HepG2 (cell line): Measurements from ENCODE around the gene SV2B. TPM values are rescaled to one million over a fixed set of nuclear protein-coding genes. Genes with fewer than 3 reads are reported as not detected.

Experiments used
- ATAC-seq: fragments of 200-7000 bp; cut with Tn5 transposase; 3 replicates; pipeline ENCODE4 v1.9.1; 2020; ENCODE audit warnings: mild to moderate bottlenecking, moderate library complexity
- BruUV-seq: library from RNA; stranded (reverse); fragments of 400-500 nt; replicated peaks from 2 replicates; lab custom pipeline; 2021; lab: Mats Ljungman, UMichigan
- CTCF ChIA-PET: fragments of 300-600 bp; formaldehyde crosslinking; extraction: SDS; loops from one replicate; lab custom pipeline; 2021; ENCODE audit warnings: low total read pairs, inconsistent platforms, low intra/inter-chr PET ratio; lab: Yijun Ruan, JAX
- POLR2A ChIA-PET: fragments of 350-600 bp; sonication (Branson Sonifier 250); formaldehyde crosslinking; loops from one replicate; lab custom pipeline; 2020; ENCODE audit warnings: antibody characterized with exemption, inconsistent platforms; lab: Yijun Ruan, JAX
- DNase-seq: peaks from one replicate; pipeline ENCODE4 v3.0.0-alpha.2; 2015; ENCODE audit warnings: low spot score
- FAIRE-seq: peaks from 3 replicates; lab custom pipeline; 2011; peaks lifted over from hg19 to GRCh38; lab: Jason Lieb, UNC
- H2AFZ ChIP-seq: one replicate; pipeline ENCODE4 v1.6.1; 2011; ENCODE audit warnings: low read length, inconsistent platforms
- H3K27ac ChIP-seq: fragments of 300-600 bp; 3 replicates; pipeline ENCODE4 v1.8.0; 2011; ENCODE audit warnings: mixed run types, mild to moderate bottlenecking, mixed read lengths, low read length, inconsistent platforms; ENCODE audit not compliant: insufficient read depth; ENCODE audit errors: extremely low read length
- H3K27me3 ChIP-seq, 2 experiments: fragments of 200-600 bp in 1 of 2; 2 replicates in 1 of 2; 3 replicates in 1 of 2; pipeline versions ENCODE4 v1.6.0 to v1.8.0; 2011; ENCODE audit warnings: low read length in 2 of 2, mild to moderate bottlenecking in 2 of 2, moderate library complexity in 2 of 2, inconsistent platforms in 1 of 2; ENCODE audit not compliant: insufficient read depth in 2 of 2, control insufficient read depth in 1 of 2
- H3K36me3 ChIP-seq, 2 experiments: fragments of 200-600 bp in 1 of 2; replicated peaks in 1 of 2; 2 replicates in 1 of 2; 3 replicates in 1 of 2; pipeline versions ENCODE4 v1.5.1 to v1.8.0; 2011; ENCODE audit warnings: low read length in 2 of 2, inconsistent platforms in 1 of 2; ENCODE audit not compliant: insufficient read depth in 2 of 2, control insufficient read depth in 1 of 2
- H3K4me1 ChIP-seq: 2 replicates; pipeline ENCODE4 v1.5.1; 2012; ENCODE audit warnings: low read length, inconsistent platforms; ENCODE audit not compliant: insufficient read depth
- H3K4me2 ChIP-seq: 2 replicates; pipeline ENCODE4 v1.6.0; 2011; ENCODE audit warnings: low read depth, low read length, inconsistent platforms
- H3K4me3 ChIP-seq, 3 experiments: fragments of 200-600 bp in 1 of 3; sonication (generic), shearing (Covaris generic) in 1 of 3; replicated peaks in 1 of 3; 2 replicates each; pipeline ENCODE4 v1.5.1; 2011 to 2016; ENCODE audit warnings: low read length in 3 of 3, inconsistent platforms in 2 of 3, low read depth in 2 of 3, mild to moderate bottlenecking in 2 of 3, control low read depth in 1 of 3, mixed read lengths in 1 of 3; ENCODE audit not compliant: insufficient read depth in 1 of 3
- H3K79me2 ChIP-seq: one replicate; pipeline ENCODE4 v1.6.1; 2011; ENCODE audit warnings: low read length, inconsistent platforms; ENCODE audit not compliant: insufficient read depth
- H3K9ac ChIP-seq: 2 replicates; pipeline ENCODE4 v1.6.0; 2011; ENCODE audit warnings: mild to moderate bottlenecking, low read depth, low read length, inconsistent platforms; ENCODE audit not compliant: insufficient read depth
- H3K9me3 ChIP-seq: 2 replicates; pipeline ENCODE4 v1.5.1; 2012; ENCODE audit warnings: mild to moderate bottlenecking, low read length
- H4K20me1 ChIP-seq: 2 replicates; pipeline ENCODE4 v1.6.0; 2011; ENCODE audit warnings: inconsistent platforms, mild to moderate bottlenecking, low read length, moderate library complexity; ENCODE audit not compliant: insufficient read depth
- ETS1 ChIP-seq: sonication (generic); formaldehyde crosslinking; IDR thresholded peaks from 2 replicates; pipeline ENCODE4 v1.4.0; 2020; ENCODE audit warnings: missing genetic modification reagents
- GPBP1L1 ChIP-seq: sonication (generic); formaldehyde crosslinking; IDR thresholded peaks from 2 replicates; pipeline ENCODE4 v1.5.0; 2020; ENCODE audit warnings: mild to moderate bottlenecking, missing genetic modification reagents
- HMG20B ChIP-seq: conservative IDR thresholded peaks from 2 replicates; pipeline ENCODE4 v1.6.1; 2016; ENCODE audit warnings: missing genetic modification reagents, missing compliant biosample characterization
- RFX1 ChIP-seq: fragments of 450-650 bp; IDR thresholded peaks from 2 replicates; pipeline ENCODE4 v1.6.1; 2017
- SOX13 ChIP-seq, 3 experiments: fragments of 450-650 bp in 1 of 3; sonication (generic) in 1 of 3; formaldehyde crosslinking in 1 of 3; IDR thresholded peaks in 2 of 3; conservative IDR thresholded peaks in 1 of 3; 2 replicates each; pipeline versions ENCODE4 v1.5.0 to v1.6.1; 2016 to 2020; ENCODE audit warnings: antibody characterized with exemption in 1 of 3, mild to moderate bottlenecking in 1 of 3, missing compliant biosample characterization in 1 of 3, missing genetic modification reagents in 1 of 3, moderate library complexity in 1 of 3
- SYNCRIP ChIP-seq: fragments of 200-400 bp; formaldehyde crosslinking; IDR thresholded peaks from 2 replicates; pipeline ENCODE4 v1.6.1; 2018; ENCODE audit warnings: mild to moderate bottlenecking, low read depth, low read length; ENCODE audit not compliant: insufficient read depth
- TERF1 ChIP-seq: sonication (generic); formaldehyde crosslinking; IDR thresholded peaks from 2 replicates; pipeline ENCODE4 v1.8.0; 2022; ENCODE audit warnings: mild to moderate bottlenecking, missing genetic modification reagents, moderate library complexity
- TGIF2 ChIP-seq: IDR thresholded peaks from 2 replicates; pipeline ENCODE4 v1.6.1; 2016; ENCODE audit warnings: control low read depth, missing compliant biosample characterization
- ZNF512 ChIP-seq: sonication (generic); formaldehyde crosslinking; IDR thresholded peaks from 2 replicates; pipeline ENCODE4 v1.4.0; 2020; ENCODE audit warnings: mild to moderate bottlenecking, missing genetic modification reagents
- WGBS: methylation state at CpG from one replicate; pipeline ENCODE4 v1.1.6; 2017; ENCODE audit warnings: low lambda C conversion rate; 5-methylcytosine and 5-hydroxymethylcytosine counted together
- in situ Hi-C: cut with HindIII; loops from 2 replicates; pipeline ENCODE4 v1.10.0; 2017; ENCODE audit warnings: low pct_unique_long_range_greater_than_20kb; ENCODE audit not compliant: extremely low pct_ligation_motif_present
- intact Hi-C: fragments of 100-400 bp; cut with micrococcal nuclease; formaldehyde crosslinking; loops from one replicate; pipeline ENCODE4 v1.10.0; 2022; ENCODE audit not compliant: unreplicated experiment
- polyA plus RNA-seq, 8 experiments: library from polyadenylated mRNA; depleted of rRNA in 3 of 8; stranded (reverse) in 7 of 8; unstranded in 1 of 8; fragments of >200 nt; fragmentation: Illumina TruSeq in 4 of 8; extraction: Trizol in 4 of 8; gene quantifications; 2 replicates each; pipeline versions ENCODE4 v1.2.1 to v1.2.3, GENCODE V29; 2011 to 2016; ENCODE audit warnings: low read depth in 4 of 8, missing spikeins in 1 of 8, mixed read lengths in 1 of 8; ENCODE audit not compliant: insufficient read depth in 1 of 8
- total RNA-seq, 5 experiments: library from RNA; depleted of rRNA; stranded (reverse); fragments of >200 nt; fragmentation: Illumina TruSeq; extraction: Trizol; gene quantifications; 2 replicates each; pipeline ENCODE4 v1.2.3, GENCODE V29; 2016; ENCODE audit warnings: low read depth in 1 of 5

Gene SV2B
- total and polyA plus RNA-seq, 2 of the 13 experiments (the other 11 are each of a cell fraction or from before 2014, with no cell fraction given), result not detected

- intact Hi-C loops, result no loop called here
- no peak for FAIRE-seq
- H3K79me2 ChIP-seq, result no peaks in the 10 kb centered on the region
- ATAC-seq, result no peak
- BruUV-seq, result no TSS peak
- H3K27ac ChIP-seq, result no peak overlapping the region
- no peak overlapping the region for H2AFZ ChIP-seq
- TF ChIP-seq RFX1 (no peak), SOX13 (IDR thresholded peaks at IDR 0.05) (no peak), SOX13 (CRISPR knock-in tag; conservative IDR thresholded peaks at IDR 0.05 in 1 of 2, IDR thresholded peaks at IDR 0.05 in 1 of 2) (no peak), TGIF2 (CRISPR knock-in tag) (no peak), ZNF512 (no peak), TERF1 (CRISPR knock-in tag) (no peak), GPBP1L1 (CRISPR knock-in tag) (no peak), SYNCRIP (no peak), ETS1 (CRISPR knock-in tag) (no peak), HMG20B (no peak)
- in situ Hi-C loops, result no loop called here
- no peak for DNase-seq
- peaks cover 12% of the 10 kb centered on the region for H3K4me1 ChIP-seq
- no peaks in the 10 kb centered on the region for H3K36me3 ChIP-seq
- H3K4me3 ChIP-seq, result no peak overlapping the region
- no peak overlapping the region for H3K9ac ChIP-seq
- ChIA-PET CTCF (no interaction called here), POLR2A (no interaction called here)
- H3K27me3 ChIP-seq, result no peaks in the 10 kb centered on the region
- no peak overlapping the region for H3K4me2 ChIP-seq
- 37% methylated on average over 3 of the region's 3 CpGs for WGBS
- H4K20me1 ChIP-seq, result no peaks in the 10 kb centered on the region
- H3K9me3 ChIP-seq, result no peaks in the 10 kb centered on the region
Observed at GRCh38 chr15:91227117-91227516, 127.1 kb downstream of the SV2B start.
